HepG2 (cell line): ENCODE results near the gene EPN3. TPM values are rescaled to one million over a fixed set of nuclear protein-coding genes. Genes with fewer than 3 reads are reported as not detected.

Source experiments
- CBFB ChIP-seq: sonication (generic); formaldehyde crosslinking; IDR thresholded peaks from 2 replicates; pipeline ENCODE4 v1.4.0; 2020; ENCODE audit warnings: missing genetic modification reagents
- CREM ChIP-seq, 2 experiments: sonication (generic) in 1 of 2; formaldehyde crosslinking in 1 of 2; IDR thresholded peaks; 2 replicates each; pipeline versions ENCODE4 v1.4.0 to v1.6.1; 2016 to 2020; ENCODE audit warnings: antibody characterized with exemption in 1 of 2, mild to moderate bottlenecking in 1 of 2, missing genetic modification reagents in 1 of 2
- HDAC6 ChIP-seq: fragments of 200-600 bp; sonication (generic); IDR thresholded peaks from 2 replicates; pipeline ENCODE4 v1.7.0; 2017; ENCODE audit warnings: mild to moderate bottlenecking, antibody characterized with exemption, low read length, low read depth
- KMT2A ChIP-seq: sonication (generic); formaldehyde crosslinking; IDR thresholded peaks from 2 replicates; pipeline ENCODE4 v1.4.0; 2020; ENCODE audit warnings: missing genetic modification reagents
- NCOA1 ChIP-seq: sonication (generic); formaldehyde crosslinking; IDR thresholded peaks from 2 replicates; pipeline ENCODE4 v1.9.0; 2021; ENCODE audit warnings: missing genetic modification reagents
- NFATC3 ChIP-seq: sonication (generic); formaldehyde crosslinking; IDR thresholded peaks from 2 replicates; pipeline ENCODE4 v1.5.1; 2020; ENCODE audit warnings: mild to moderate bottlenecking, missing genetic modification reagents
- PITX1 ChIP-seq: sonication (generic); formaldehyde crosslinking; IDR thresholded peaks from 2 replicates; pipeline ENCODE4 v1.5.1; 2020; ENCODE audit warnings: mild to moderate bottlenecking, missing genetic modification reagents
- TBX3 ChIP-seq: fragments of 450-650 bp; IDR thresholded peaks from 2 replicates; pipeline ENCODE4 v1.6.1; 2017; ENCODE audit warnings: antibody characterized with exemption, mild to moderate bottlenecking, inconsistent platforms, borderline replicate concordance
- TOPORS ChIP-seq: sonication (generic); formaldehyde crosslinking; IDR thresholded peaks from 2 replicates; pipeline ENCODE4 v1.8.0; 2023; ENCODE audit warnings: mild to moderate bottlenecking, missing genetic modification reagents
- TP53 ChIP-seq: sonication (generic); formaldehyde crosslinking; conservative IDR thresholded peaks from 2 replicates; pipeline ENCODE4 v1.4.0; 2020; ENCODE audit warnings: missing genetic modification reagents
- ZFP36 ChIP-seq: fragments of 150-350 bp; IDR thresholded peaks from 2 replicates; pipeline ENCODE4 v1.6.1; 2018; ENCODE audit warnings: borderline replicate concordance, low read length, low read depth; ENCODE audit not compliant: partially characterized antibody
- ZNF224 ChIP-seq: sonication (generic); formaldehyde crosslinking; IDR thresholded peaks from 2 replicates; pipeline ENCODE4 v1.5.0; 2020; ENCODE audit warnings: mild to moderate bottlenecking, missing genetic modification reagents
- ZNF274 ChIP-seq: sonication (generic); formaldehyde crosslinking; IDR thresholded peaks from 2 replicates; pipeline ENCODE4 v1.5.1; 2020; ENCODE audit warnings: mild to moderate bottlenecking, missing genetic modification reagents
- polyA plus RNA-seq, 8 experiments: library from polyadenylated mRNA; depleted of rRNA in 3 of 8; stranded (reverse) in 7 of 8; unstranded in 1 of 8; fragments of >200 nt; fragmentation: Illumina TruSeq in 4 of 8; extraction: Trizol in 4 of 8; gene quantifications; 2 replicates each; pipeline versions ENCODE4 v1.2.1 to v1.2.3, GENCODE V29; 2011 to 2016; ENCODE audit warnings: low read depth in 4 of 8, missing spikeins in 1 of 8, mixed read lengths in 1 of 8; ENCODE audit not compliant: insufficient read depth in 1 of 8
- total RNA-seq, 5 experiments: library from RNA; depleted of rRNA; stranded (reverse); fragments of >200 nt; fragmentation: Illumina TruSeq; extraction: Trizol; gene quantifications; 2 replicates each; pipeline ENCODE4 v1.2.3, GENCODE V29; 2016; ENCODE audit warnings: low read depth in 1 of 5
- TF ChIP-seq, protein P1 (sequence below): sonication (generic); formaldehyde crosslinking; conservative IDR thresholded peaks from 2 replicates; pipeline ENCODE4 v1.4.0; 2020; ENCODE audit warnings: missing genetic modification reagents
- TF ChIP-seq, protein P2 (sequence below): sonication (generic); formaldehyde crosslinking; IDR thresholded peaks from 2 replicates; pipeline ENCODE4 v1.8.0; 2022; ENCODE audit warnings: mild to moderate bottlenecking, missing genetic modification reagents, moderate library complexity
- TF ChIP-seq, protein P3 (sequence below): sonication (generic); formaldehyde crosslinking; IDR thresholded peaks from 2 replicates; pipeline ENCODE4 v1.5.0; 2020; ENCODE audit warnings: missing genetic modification reagents
- TF ChIP-seq, protein P4 (sequence below): sonication (generic); formaldehyde crosslinking; IDR thresholded peaks from 2 replicates; pipeline ENCODE4 v1.4.0; 2020; ENCODE audit warnings: missing genetic modification reagents
- TF ChIP-seq, protein P5 (sequence below), 2 experiments: fragments of 450-650 bp in 1 of 2; sonication (generic) in 1 of 2; formaldehyde crosslinking; IDR thresholded peaks; 2 replicates each; pipeline versions ENCODE4 v1.5.0 to v1.8.0; 2020 to 2022; ENCODE audit warnings: mild to moderate bottlenecking in 1 of 2, missing genetic modification reagents in 1 of 2

EPN3 gene
- total and polyA plus RNA-seq, 2 of the 13 experiments (the other 11 are each of a cell fraction or from before 2014, with no cell fraction given), result 0.11 to 0.95 TPM

DNA sequence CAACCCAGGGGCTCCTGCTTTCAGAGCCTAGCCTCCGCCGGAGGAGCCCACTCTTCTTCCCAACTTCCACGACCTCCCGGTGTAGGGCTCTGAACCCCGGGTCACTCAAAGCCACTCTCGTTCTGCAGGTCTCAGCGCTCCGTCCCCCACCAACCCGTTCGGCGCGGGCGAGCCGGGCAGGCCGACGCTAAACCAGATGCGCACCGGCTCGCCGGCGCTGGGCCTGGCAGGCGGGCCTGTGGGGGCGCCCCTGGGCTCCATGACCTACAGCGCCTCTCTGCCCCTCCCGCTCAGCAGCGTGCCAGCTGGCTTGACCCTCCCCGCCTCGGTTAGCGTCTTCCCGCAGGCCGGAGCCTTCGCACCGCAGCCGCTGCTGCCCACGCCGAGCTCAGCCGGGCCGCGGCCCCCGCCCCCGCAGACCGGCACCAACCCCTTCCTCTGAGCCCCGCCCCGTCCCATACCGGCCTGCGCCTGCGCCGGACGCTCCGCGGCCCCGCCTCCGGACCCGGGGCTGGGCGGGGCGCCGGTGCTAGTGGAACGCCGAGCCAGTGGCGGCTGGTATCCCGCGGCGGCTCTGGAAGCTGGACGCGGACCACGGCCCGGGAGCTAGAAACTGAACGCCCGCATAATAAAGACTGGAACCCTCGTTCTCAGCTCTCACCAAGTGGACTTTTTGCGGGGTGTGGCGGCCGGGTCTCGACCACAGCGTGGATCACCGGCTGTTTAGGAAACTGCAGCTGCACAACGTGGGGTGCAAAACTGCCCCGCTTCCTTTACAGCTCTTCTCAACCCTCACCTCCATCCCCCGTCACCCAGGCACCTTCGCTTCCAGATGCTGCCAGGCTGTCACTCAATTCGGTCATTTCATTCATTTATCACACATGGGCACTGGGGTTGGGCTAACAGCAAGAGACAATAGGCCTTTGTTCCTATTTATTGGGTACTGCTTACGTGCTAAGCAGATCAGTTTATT is 9.5 kb downstream of the EPN3 start (continued):
- TF ChIP-seq, protein P1, sequence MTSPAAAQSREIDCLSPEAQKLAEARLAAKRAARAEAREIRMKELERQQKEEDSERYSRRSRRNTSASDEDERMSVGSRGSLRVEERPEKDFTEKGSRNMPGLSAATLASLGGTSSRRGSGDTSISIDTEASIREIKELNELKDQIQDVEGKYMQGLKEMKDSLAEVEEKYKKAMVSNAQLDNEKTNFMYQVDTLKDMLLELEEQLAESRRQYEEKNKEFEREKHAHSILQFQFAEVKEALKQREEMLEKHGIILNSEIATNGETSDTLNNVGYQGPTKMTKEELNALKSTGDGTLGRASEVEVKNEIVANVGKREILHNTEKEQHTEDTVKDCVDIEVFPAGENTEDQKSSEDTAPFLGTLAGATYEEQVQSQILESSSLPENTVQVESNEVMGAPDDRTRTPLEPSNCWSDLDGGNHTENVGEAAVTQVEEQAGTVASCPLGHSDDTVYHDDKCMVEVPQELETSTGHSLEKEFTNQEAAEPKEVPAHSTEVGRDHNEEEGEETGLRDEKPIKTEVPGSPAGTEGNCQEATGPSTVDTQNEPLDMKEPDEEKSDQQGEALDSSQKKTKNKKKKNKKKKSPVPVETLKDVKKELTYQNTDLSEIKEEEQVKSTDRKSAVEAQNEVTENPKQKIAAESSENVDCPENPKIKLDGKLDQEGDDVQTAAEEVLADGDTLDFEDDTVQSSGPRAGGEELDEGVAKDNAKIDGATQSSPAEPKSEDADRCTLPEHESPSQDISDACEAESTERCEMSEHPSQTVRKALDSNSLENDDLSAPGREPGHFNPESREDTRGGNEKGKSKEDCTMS, result no peak
- no peak for TF ChIP-seq TBX3
- TF ChIP-seq, protein P2, sequence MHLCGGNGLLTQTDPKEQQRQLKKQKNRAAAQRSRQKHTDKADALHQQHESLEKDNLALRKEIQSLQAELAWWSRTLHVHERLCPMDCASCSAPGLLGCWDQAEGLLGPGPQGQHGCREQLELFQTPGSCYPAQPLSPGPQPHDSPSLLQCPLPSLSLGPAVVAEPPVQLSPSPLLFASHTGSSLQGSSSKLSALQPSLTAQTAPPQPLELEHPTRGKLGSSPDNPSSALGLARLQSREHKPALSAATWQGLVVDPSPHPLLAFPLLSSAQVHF (CRISPR knock-in tag), result peak; percentile 28; the same call in 1 of the 2 replicates
- peak; percentile 63 for TF ChIP-seq CBFB
- TF ChIP-seq, protein P3, sequence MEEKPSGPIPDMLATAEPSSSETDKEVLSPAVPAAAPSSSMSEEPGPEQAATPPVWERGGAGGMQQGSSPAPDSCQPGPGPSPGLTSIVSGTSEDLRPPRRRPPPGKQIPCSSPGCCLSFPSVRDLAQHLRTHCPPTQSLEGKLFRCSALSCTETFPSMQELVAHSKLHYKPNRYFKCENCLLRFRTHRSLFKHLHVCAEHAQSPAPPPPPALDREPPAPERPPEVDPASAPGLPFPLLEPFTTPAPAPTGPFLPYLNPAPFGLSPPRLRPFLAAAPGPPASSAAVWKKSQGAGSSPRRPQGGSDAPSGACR (CRISPR knock-in tag), result no peak; the same call in 1 of the 2 replicates
- TF ChIP-seq HDAC6, result no peak
- TF ChIP-seq, protein P4, sequence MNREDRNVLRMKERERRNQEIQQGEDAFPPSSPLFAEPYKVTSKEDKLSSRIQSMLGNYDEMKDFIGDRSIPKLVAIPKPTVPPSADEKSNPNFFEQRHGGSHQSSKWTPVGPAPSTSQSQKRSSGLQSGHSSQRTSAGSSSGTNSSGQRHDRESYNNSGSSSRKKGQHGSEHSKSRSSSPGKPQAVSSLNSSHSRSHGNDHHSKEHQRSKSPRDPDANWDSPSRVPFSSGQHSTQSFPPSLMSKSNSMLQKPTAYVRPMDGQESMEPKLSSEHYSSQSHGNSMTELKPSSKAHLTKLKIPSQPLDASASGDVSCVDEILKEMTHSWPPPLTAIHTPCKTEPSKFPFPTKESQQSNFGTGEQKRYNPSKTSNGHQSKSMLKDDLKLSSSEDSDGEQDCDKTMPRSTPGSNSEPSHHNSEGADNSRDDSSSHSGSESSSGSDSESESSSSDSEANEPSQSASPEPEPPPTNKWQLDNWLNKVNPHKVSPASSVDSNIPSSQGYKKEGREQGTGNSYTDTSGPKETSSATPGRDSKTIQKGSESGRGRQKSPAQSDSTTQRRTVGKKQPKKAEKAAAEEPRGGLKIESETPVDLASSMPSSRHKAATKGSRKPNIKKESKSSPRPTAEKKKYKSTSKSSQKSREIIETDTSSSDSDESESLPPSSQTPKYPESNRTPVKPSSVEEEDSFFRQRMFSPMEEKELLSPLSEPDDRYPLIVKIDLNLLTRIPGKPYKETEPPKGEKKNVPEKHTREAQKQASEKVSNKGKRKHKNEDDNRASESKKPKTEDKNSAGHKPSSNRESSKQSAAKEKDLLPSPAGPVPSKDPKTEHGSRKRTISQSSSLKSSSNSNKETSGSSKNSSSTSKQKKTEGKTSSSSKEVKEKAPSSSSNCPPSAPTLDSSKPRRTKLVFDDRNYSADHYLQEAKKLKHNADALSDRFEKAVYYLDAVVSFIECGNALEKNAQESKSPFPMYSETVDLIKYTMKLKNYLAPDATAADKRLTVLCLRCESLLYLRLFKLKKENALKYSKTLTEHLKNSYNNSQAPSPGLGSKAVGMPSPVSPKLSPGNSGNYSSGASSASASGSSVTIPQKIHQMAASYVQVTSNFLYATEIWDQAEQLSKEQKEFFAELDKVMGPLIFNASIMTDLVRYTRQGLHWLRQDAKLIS (CRISPR knock-in tag), result no peak
- TF ChIP-seq ZNF224 (CRISPR knock-in tag), result no peak
- no peak for TF ChIP-seq PITX1 (CRISPR knock-in tag)
- TF ChIP-seq TP53, result no peak
- TF ChIP-seq ZNF274 (CRISPR knock-in tag), result peak; percentile 92
- no peak; the same call in 1 of the 2 replicates for TF ChIP-seq TOPORS (CRISPR knock-in tag)
- peak; percentile 91 for TF ChIP-seq KMT2A (CRISPR knock-in tag)
- TF ChIP-seq, protein P5, sequence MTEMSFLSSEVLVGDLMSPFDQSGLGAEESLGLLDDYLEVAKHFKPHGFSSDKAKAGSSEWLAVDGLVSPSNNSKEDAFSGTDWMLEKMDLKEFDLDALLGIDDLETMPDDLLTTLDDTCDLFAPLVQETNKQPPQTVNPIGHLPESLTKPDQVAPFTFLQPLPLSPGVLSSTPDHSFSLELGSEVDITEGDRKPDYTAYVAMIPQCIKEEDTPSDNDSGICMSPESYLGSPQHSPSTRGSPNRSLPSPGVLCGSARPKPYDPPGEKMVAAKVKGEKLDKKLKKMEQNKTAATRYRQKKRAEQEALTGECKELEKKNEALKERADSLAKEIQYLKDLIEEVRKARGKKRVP (CRISPR knock-in tag; IDR thresholded peaks at IDR 0.05), result no peak
- TF ChIP-seq NFATC3 (CRISPR knock-in tag), result no peak; the same call in 1 of the 2 replicates
- TF ChIP-seq CREM (IDR thresholded peaks at IDR 0.05), result no peak
- TF ChIP-seq CREM (CRISPR knock-in tag; IDR thresholded peaks at IDR 0.05), result no peak
- no peak for TF ChIP-seq NCOA1 (CRISPR knock-in tag)
- no peak for TF ChIP-seq ZFP36
